SU-DHL-6 (cell line): ENCODE measurements around the gene AGBL4.

Experiments used
- H2AFZ ChIP-seq: fragments of 200-600 bp; sonication (generic); 2 replicates; pipeline ENCODE4 v1.6.1; 2014; ENCODE audit warnings: low read depth, mild to moderate bottlenecking, moderate library complexity, mixed read lengths, antibody characterized with exemption, low read length; ENCODE audit not compliant: severe bottlenecking
- H3F3A ChIP-seq: fragments of 200-600 bp; shearing (Covaris generic); 2 replicates; pipeline ENCODE4 v1.6.0; 2016; ENCODE audit warnings: antibody characterized with exemption, mild to moderate bottlenecking; ENCODE audit not compliant: insufficient read depth
- H3K27ac ChIP-seq: fragments of 200-600 bp; sonication (generic); 2 replicates; pipeline ENCODE4 v1.5.1; 2016; ENCODE audit warnings: low read depth, mild to moderate bottlenecking, low read length, moderate library complexity, mixed read lengths
- H3K27me3 ChIP-seq: fragments of 200-600 bp; sonication (generic), shearing (Covaris generic); 2 replicates; pipeline ENCODE4 v1.6.0; 2014; ENCODE audit warnings: mild to moderate bottlenecking, low read length
- H3K36me3 ChIP-seq: fragments of 200-600 bp; sonication (generic); 2 replicates; pipeline ENCODE4 v1.6.1; 2014; ENCODE audit warnings: mild to moderate bottlenecking, low read length, mixed read lengths
- H3K4me2 ChIP-seq: fragments of 300-600, 200-600 bp; shearing (Covaris generic), sonication (generic); 2 replicates; pipeline ENCODE4 v1.6.0; 2014; ENCODE audit warnings: low read length, low read depth, mild to moderate bottlenecking; ENCODE audit not compliant: poor library complexity, severe bottlenecking
- H3K4me3 ChIP-seq: fragments of 200-600 bp; sonication (generic); 2 replicates; pipeline ENCODE4 v1.5.1; 2014; ENCODE audit warnings: antibody characterized with exemption, low read length, mild to moderate bottlenecking, mixed read lengths; ENCODE audit not compliant: insufficient read depth, poor library complexity, severe bottlenecking
- H3K79me2 ChIP-seq: fragments of 200-600 bp; sonication (generic); 2 replicates; pipeline ENCODE4 v1.6.1; 2014; ENCODE audit warnings: mild to moderate bottlenecking, low read length, moderate library complexity; ENCODE audit not compliant: insufficient read depth
- H3K9ac ChIP-seq: fragments of 200-600 bp; sonication (generic); 2 replicates; pipeline ENCODE4 v1.7.0; 2014; ENCODE audit warnings: mild to moderate bottlenecking, low read length
- H3K9me2 ChIP-seq: fragments of 200-600 bp; sonication (generic); replicated peaks from 2 replicates; pipeline ENCODE4 v1.6.1; 2014; ENCODE audit warnings: low read length; ENCODE audit not compliant: insufficient read depth
- H3K9me3 ChIP-seq: fragments of 200-600 bp; sonication (generic); 2 replicates; pipeline ENCODE4 v1.6.1; 2014; ENCODE audit warnings: low read length, mixed read lengths; ENCODE audit not compliant: insufficient read depth
- H4K20me1 ChIP-seq: fragments of 200-600 bp; sonication (generic); 2 replicates; pipeline ENCODE4 v1.6.1; 2014; ENCODE audit warnings: low read depth, mild to moderate bottlenecking, antibody characterized with exemption, low read length, moderate library complexity, mixed read lengths
- CTCF ChIP-seq: fragments of 200-600 bp; sonication (generic); IDR thresholded peaks from one replicate; pipeline ENCODE4 v1.5.1; 2017; ENCODE audit warnings: antibody characterized with exemption, mild to moderate bottlenecking, low read length, moderate library complexity; ENCODE audit not compliant: insufficient read depth, poor library complexity, severe bottlenecking
- EZH2phosphoT487 ChIP-seq: fragments of 200-600 bp; sonication (generic), shearing (Covaris generic); conservative IDR thresholded peaks from 2 replicates; pipeline ENCODE4 v1.6.1; 2018; ENCODE audit warnings: mild to moderate bottlenecking, antibody characterized with exemption, low read length, moderate library complexity, mixed read lengths

AGBL4 gene

GRCh38 chr1:48979940-48980339 lies 1043.8 kb downstream of the AGBL4 start:
- H3K9me2 ChIP-seq = no peaks in the 10 kb centered on the region
- no peaks in the 10 kb centered on the region for H3F3A ChIP-seq
- H3K27ac ChIP-seq = no peak overlapping the region
- H3K4me2 ChIP-seq = no peak overlapping the region
- H3K9ac ChIP-seq = no peak overlapping the region
- TF ChIP-seq EZH2phosphoT487 (no peak), CTCF (no peak)
- H3K4me3 ChIP-seq = no peak overlapping the region
- no peaks in the 10 kb centered on the region for H3K9me3 ChIP-seq
- H3K36me3 ChIP-seq = no peaks in the 10 kb centered on the region
- H4K20me1 ChIP-seq = no peaks in the 10 kb centered on the region
- no peak overlapping the region for H2AFZ ChIP-seq
- H3K27me3 ChIP-seq = no peaks in the 10 kb centered on the region
- no peaks in the 10 kb centered on the region for H3K79me2 ChIP-seq

- Histone ChIP-seq H3K79me2 (no peaks in the 10 kb centered on the region), H3K9me2 (no peaks in the 10 kb centered on the region), H3F3A (no peaks in the 10 kb centered on the region), H3K27ac (no peak overlapping the region), H3K36me3 (no peaks in the 10 kb centered on the region), H3K27me3 (no peaks in the 10 kb centered on the region), H3K4me2 (no peak overlapping the region), H4K20me1 (no peaks in the 10 kb centered on the region), H2AFZ (no peak overlapping the region), H3K9ac (no peak overlapping the region), H3K9me3 (no peaks in the 10 kb centered on the region), H3K4me3 (no peak overlapping the region)
- TF ChIP-seq EZH2phosphoT487 (no peak), CTCF (no peak)
Observed at GRCh38 chr1:48978413-48978812, 1045.3 kb downstream of the AGBL4 start.

- Histone ChIP-seq H3K4me2 (no peak overlapping the region), H3K36me3 (no peaks in the 10 kb centered on the region), H3K9ac (no peak overlapping the region), H3K9me3 (no peaks in the 10 kb centered on the region), H3K27me3 (no peaks in the 10 kb centered on the region), H4K20me1 (no peaks in the 10 kb centered on the region), H2AFZ (no peak overlapping the region), H3K9me2 (no peaks in the 10 kb centered on the region), H3K27ac (no peak overlapping the region), H3K79me2 (no peaks in the 10 kb centered on the region), H3K4me3 (no peak overlapping the region), H3F3A (no peaks in the 10 kb centered on the region)
- TF ChIP-seq CTCF = no peak
Observed at GRCh38 chr1:48977273-48977672, 1046.5 kb downstream of the AGBL4 start.

GRCh38 chr1:48969971-48970370 lies 1053.8 kb downstream of the AGBL4 start:
- Histone ChIP-seq H3K27me3 (no peaks in the 10 kb centered on the region), H3K36me3 (no peaks in the 10 kb centered on the region), H3F3A (no peaks in the 10 kb centered on the region), H3K9ac (no peak overlapping the region), H3K4me3 (no peak overlapping the region), H3K9me2 (no peaks in the 10 kb centered on the region), H3K79me2 (no peaks in the 10 kb centered on the region), H4K20me1 (no peaks in the 10 kb centered on the region), H3K27ac (no peak overlapping the region), H3K4me2 (no peak overlapping the region), H3K9me3 (no peaks in the 10 kb centered on the region), H2AFZ (no peak overlapping the region)
- TF ChIP-seq EZH2phosphoT487 (no peak), CTCF (no peak)
